GM12878 (cell line): ENCODE data around the gene LIG3. TPM values are rescaled to one million over a fixed set of nuclear protein-coding genes. Genes with fewer than 3 reads are reported as not detected.

Experiments used
- ATF7 ChIP-seq: fragments of 450-650 bp; IDR thresholded peaks from 2 replicates; pipeline ENCODE4 v1.6.1; 2016; ENCODE audit warnings: low read depth, mild to moderate bottlenecking
- BRCA1 ChIP-seq: IDR thresholded peaks from 2 replicates; pipeline ENCODE4 v1.6.1; 2011; ENCODE audit warnings: low read depth, low read length, improper control_type of control experiment
- CBX3 ChIP-seq: fragments of 200-600 bp; sonication (generic); IDR thresholded peaks from 2 replicates; pipeline ENCODE4 v1.6.1; 2016; ENCODE audit warnings: low read depth, borderline replicate concordance
- CREB1 ChIP-seq: IDR thresholded peaks from 2 replicates; pipeline ENCODE4 v1.6.1; 2012; ENCODE audit warnings: low read depth, mild to moderate bottlenecking, inconsistent platforms
- ETV6 ChIP-seq, 2 experiments: fragments of 450-650 bp in 1 of 2; IDR thresholded peaks in 1 of 2; conservative IDR thresholded peaks in 1 of 2; 2 replicates each; pipeline ENCODE4 v1.6.1; 2014; ENCODE audit warnings: antibody characterized with exemption in 1 of 2, borderline replicate concordance in 1 of 2, low read depth in 1 of 2, mild to moderate bottlenecking in 1 of 2, moderate library complexity in 1 of 2
- IKZF2 ChIP-seq, 2 experiments: fragments of 450-650 bp; IDR thresholded peaks; 2 replicates each; pipeline ENCODE4 v1.6.1; 2017; ENCODE audit warnings: mild to moderate bottlenecking in 2 of 2, moderate library complexity in 2 of 2
- MEF2A ChIP-seq: IDR thresholded peaks from 2 replicates; pipeline ENCODE4 v1.6.1; 2011; ENCODE audit warnings: low read depth, mild to moderate bottlenecking, low read length, moderate library complexity; ENCODE audit not compliant: insufficient read depth
- MTA2 ChIP-seq: fragments of 450-650 bp; IDR thresholded peaks from 2 replicates; pipeline ENCODE4 v1.6.1; 2016; ENCODE audit warnings: low read depth, mild to moderate bottlenecking, moderate library complexity
- RAD21 ChIP-seq: IDR thresholded peaks from 2 replicates; pipeline ENCODE4 v1.6.1; 2011; ENCODE audit warnings: mild to moderate bottlenecking, low read depth, low read length, moderate library complexity; ENCODE audit not compliant: insufficient read depth
- RB1 ChIP-seq: fragments of 450-650 bp; formaldehyde crosslinking; IDR thresholded peaks from 2 replicates; pipeline ENCODE4 v1.6.1; 2017; ENCODE audit warnings: mild to moderate bottlenecking, borderline replicate concordance
- RFX5 ChIP-seq: IDR thresholded peaks from 2 replicates; pipeline ENCODE4 v1.6.1; 2011; ENCODE audit warnings: low read depth, low read length, improper control_type of control experiment
- SMAD5 ChIP-seq: IDR thresholded peaks from 2 replicates; pipeline ENCODE4 v1.6.1; 2016; ENCODE audit warnings: antibody characterized with exemption, low read depth
- SMC3 ChIP-seq: IDR thresholded peaks from 2 replicates; pipeline ENCODE4 v1.6.1; 2011; ENCODE audit warnings: low read length, improper control_type of control experiment, borderline replicate concordance
- ZBED1 ChIP-seq: IDR thresholded peaks from 2 replicates; pipeline ENCODE4 v1.6.1; 2016; ENCODE audit warnings: borderline replicate concordance
- ZNF24 ChIP-seq: fragments of 450-650 bp; IDR thresholded peaks from 2 replicates; pipeline ENCODE4 v1.6.1; 2017; ENCODE audit warnings: antibody characterized with exemption, mild to moderate bottlenecking
- polyA plus RNA-seq, 11 experiments: library from polyadenylated mRNA; depleted of rRNA in 4 of 11; unstranded in 6 of 11; stranded (reverse) in 5 of 11; fragments of >200 nt; fragmentation: Nextera tagmentation in 4 of 11; fragmentation: Illumina TruSeq in 1 of 11; extraction: Ambion mirVana in 4 of 11; extraction: Trizol in 1 of 11; gene quantifications; 1 replicate in 1 of 11; 2 replicates in 10 of 11; pipeline versions ENCODE4 v1.2.1 to v1.2.3, GENCODE V29; 2011 to 2016; ENCODE audit warnings: inconsistent platforms in 2 of 11, missing spikeins in 2 of 11, low read depth in 1 of 11
- total RNA-seq, 4 experiments: library from RNA; depleted of rRNA in 3 of 4; stranded (reverse); fragments of >200 nt in 3 of 4; fragmentation: Illumina TruSeq in 1 of 4; extraction: Trizol in 1 of 4; gene quantifications; 2 replicates each; pipeline versions ENCODE4 v1.2.1 to v1.2.3, GENCODE V29; 2013 to 2021
- TF ChIP-seq, protein P1 (sequence below): fragments of 450-650 bp; formaldehyde crosslinking; IDR thresholded peaks from 2 replicates; pipeline ENCODE4 v1.4.0; 2022; ENCODE audit warnings: mild to moderate bottlenecking, moderate library complexity
- TF ChIP-seq, protein P2 (sequence below), 3 experiments: IDR thresholded peaks in 2 of 3; conservative IDR thresholded peaks in 1 of 3; 2 replicates each; pipeline ENCODE4 v1.5.1; 2011; ENCODE audit warnings: low read depth in 3 of 3, low read length in 3 of 3, mild to moderate bottlenecking in 3 of 3, control low read depth in 2 of 3, moderate library complexity in 2 of 3, inconsistent platforms in 1 of 3, mixed read lengths in 1 of 3; ENCODE audit not compliant: control insufficient read depth in 2 of 3, insufficient read depth in 1 of 3; ENCODE audit errors: extremely low read depth in 1 of 3
- TF ChIP-seq, protein P3 (sequence below): fragments of 450-650 bp; formaldehyde crosslinking; IDR thresholded peaks from 2 replicates; pipeline ENCODE4 v1.4.0; 2020; ENCODE audit warnings: mild to moderate bottlenecking, moderate library complexity
- TF ChIP-seq, protein P4 (sequence below): IDR thresholded peaks from 2 replicates; pipeline ENCODE4 v1.6.1; 2012; ENCODE audit warnings: low read depth, low read length, improper control_type of control experiment
- TF ChIP-seq, protein P5 (sequence below): IDR thresholded peaks from 2 replicates; pipeline ENCODE4 v1.6.1; 2012; ENCODE audit warnings: low read length, inconsistent platforms

LIG3 gene
- total and polyA plus RNA-seq, 10 of the 15 experiments (the other 5 are each of a cell fraction or from before 2014, with no cell fraction given) = 6.5 to 45.4 (median 31.0) TPM

DNA sequence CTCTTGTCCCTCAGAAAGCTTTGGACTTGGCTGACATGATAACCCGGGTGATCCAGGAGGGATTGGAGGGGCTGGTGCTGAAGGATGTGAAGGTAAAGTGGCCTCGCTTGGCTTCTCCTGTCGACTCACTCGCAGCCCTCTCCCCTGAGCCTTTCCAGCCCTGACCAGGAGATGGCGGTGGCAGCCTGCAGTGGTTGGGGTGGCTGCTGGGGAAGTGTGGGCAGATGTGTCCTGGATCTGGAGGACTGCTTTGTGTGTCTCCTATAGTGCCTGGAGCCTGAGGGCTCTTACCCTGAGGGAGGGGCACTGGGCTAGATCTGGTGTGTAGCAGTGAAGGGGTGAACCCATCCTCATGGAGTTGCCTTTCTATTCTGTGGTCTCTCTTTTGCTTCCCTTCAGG is 17.9 kb downstream of the LIG3 start (continued):
- TF ChIP-seq, protein P1, sequence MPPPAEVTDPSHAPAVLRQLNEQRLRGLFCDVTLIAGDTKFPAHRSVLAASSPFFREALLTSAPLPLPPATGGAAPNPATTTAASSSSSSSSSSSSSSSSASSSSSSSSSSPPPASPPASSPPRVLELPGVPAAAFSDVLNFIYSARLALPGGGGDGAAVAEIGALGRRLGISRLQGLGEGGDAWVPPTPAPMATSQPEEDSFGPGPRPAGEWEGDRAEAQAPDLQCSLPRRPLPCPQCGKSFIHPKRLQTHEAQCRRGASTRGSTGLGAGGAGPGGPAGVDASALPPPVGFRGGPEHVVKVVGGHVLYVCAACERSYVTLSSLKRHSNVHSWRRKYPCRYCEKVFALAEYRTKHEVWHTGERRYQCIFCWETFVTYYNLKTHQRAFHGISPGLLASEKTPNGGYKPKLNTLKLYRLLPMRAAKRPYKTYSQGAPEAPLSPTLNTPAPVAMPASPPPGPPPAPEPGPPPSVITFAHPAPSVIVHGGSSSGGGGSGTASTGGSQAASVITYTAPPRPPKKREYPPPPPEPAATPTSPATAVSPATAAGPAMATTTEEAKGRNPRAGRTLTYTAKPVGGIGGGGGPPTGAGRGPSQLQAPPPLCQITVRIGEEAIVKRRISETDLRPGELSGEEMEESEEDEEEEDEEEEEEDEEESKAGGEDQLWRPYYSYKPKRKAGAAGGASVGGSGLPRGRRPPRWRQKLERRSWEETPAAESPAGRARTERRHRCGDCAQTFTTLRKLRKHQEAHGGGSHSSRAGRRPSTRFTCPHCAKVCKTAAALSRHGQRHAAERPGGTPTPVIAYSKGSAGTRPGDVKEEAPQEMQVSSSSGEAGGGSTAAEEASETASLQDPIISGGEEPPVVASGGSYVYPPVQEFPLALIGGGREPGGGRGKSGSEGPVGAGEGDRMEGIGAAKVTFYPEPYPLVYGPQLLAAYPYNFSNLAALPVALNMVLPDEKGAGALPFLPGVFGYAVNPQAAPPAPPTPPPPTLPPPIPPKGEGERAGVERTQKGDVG (CRISPR knock-in tag) = no peak
- TF ChIP-seq SMC3 (peak; percentile 99), MEF2A (0 out of 2 replicates have a peak, but pooled peaks have one; percentile 15), CBX3 (no peak), ETV6 (conservative IDR thresholded peaks at IDR 0.05 in 1 of 2, IDR thresholded peaks at IDR 0.05 in 1 of 2; ENCODE audit: borderline replicate concordance in 1 of 2, low read depth in 1 of 2) (no peak), SMAD5 (no peak), MTA2 (no peak), BRCA1 (no peak), ZNF24 (no peak), ATF7 (no peak), IKZF2 (IDR thresholded peaks at IDR 0.05) (peak in 1 of 2 experiments; percentile 26; a peak in 2 of 4 replicates), ZBED1 (no peak), RFX5 (no peak), RAD21 (peak; percentile 99), RB1 (no peak), CREB1 (no peak)
- TF ChIP-seq, protein P2, sequence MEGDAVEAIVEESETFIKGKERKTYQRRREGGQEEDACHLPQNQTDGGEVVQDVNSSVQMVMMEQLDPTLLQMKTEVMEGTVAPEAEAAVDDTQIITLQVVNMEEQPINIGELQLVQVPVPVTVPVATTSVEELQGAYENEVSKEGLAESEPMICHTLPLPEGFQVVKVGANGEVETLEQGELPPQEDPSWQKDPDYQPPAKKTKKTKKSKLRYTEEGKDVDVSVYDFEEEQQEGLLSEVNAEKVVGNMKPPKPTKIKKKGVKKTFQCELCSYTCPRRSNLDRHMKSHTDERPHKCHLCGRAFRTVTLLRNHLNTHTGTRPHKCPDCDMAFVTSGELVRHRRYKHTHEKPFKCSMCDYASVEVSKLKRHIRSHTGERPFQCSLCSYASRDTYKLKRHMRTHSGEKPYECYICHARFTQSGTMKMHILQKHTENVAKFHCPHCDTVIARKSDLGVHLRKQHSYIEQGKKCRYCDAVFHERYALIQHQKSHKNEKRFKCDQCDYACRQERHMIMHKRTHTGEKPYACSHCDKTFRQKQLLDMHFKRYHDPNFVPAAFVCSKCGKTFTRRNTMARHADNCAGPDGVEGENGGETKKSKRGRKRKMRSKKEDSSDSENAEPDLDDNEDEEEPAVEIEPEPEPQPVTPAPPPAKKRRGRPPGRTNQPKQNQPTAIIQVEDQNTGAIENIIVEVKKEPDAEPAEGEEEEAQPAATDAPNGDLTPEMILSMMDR (IDR thresholded peaks at IDR 0.05 in 2 of 3, conservative IDR thresholded peaks at IDR 0.05 in 1 of 3; ENCODE audit: control insufficient read depth in 2 of 3, extremely low read depth in 1 of 3, insufficient read depth in 1 of 3, low read depth in 3 of 3, low read length in 3 of 3) = peak; percentile 94 to 97 (median 97); a peak in 5 of 6 replicates
- TF ChIP-seq, protein P3, sequence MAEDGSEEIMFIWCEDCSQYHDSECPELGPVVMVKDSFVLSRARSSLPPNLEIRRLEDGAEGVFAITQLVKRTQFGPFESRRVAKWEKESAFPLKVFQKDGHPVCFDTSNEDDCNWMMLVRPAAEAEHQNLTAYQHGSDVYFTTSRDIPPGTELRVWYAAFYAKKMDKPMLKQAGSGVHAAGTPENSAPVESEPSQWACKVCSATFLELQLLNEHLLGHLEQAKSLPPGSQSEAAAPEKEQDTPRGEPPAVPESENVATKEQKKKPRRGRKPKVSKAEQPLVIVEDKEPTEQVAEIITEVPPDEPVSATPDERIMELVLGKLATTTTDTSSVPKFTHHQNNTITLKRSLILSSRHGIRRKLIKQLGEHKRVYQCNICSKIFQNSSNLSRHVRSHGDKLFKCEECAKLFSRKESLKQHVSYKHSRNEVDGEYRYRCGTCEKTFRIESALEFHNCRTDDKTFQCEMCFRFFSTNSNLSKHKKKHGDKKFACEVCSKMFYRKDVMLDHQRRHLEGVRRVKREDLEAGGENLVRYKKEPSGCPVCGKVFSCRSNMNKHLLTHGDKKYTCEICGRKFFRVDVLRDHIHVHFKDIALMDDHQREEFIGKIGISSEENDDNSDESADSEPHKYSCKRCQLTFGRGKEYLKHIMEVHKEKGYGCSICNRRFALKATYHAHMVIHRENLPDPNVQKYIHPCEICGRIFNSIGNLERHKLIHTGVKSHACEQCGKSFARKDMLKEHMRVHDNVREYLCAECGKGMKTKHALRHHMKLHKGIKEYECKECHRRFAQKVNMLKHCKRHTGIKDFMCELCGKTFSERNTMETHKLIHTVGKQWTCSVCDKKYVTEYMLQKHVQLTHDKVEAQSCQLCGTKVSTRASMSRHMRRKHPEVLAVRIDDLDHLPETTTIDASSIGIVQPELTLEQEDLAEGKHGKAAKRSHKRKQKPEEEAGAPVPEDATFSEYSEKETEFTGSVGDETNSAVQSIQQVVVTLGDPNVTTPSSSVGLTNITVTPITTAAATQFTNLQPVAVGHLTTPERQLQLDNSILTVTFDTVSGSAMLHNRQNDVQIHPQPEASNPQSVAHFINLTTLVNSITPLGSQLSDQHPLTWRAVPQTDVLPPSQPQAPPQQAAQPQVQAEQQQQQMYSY (CRISPR knock-in tag) = no peak
- TF ChIP-seq, protein P4, sequence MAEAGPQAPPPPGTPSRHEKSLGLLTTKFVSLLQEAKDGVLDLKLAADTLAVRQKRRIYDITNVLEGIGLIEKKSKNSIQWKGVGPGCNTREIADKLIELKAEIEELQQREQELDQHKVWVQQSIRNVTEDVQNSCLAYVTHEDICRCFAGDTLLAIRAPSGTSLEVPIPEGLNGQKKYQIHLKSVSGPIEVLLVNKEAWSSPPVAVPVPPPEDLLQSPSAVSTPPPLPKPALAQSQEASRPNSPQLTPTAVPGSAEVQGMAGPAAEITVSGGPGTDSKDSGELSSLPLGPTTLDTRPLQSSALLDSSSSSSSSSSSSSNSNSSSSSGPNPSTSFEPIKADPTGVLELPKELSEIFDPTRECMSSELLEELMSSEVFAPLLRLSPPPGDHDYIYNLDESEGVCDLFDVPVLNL = no peak
- TF ChIP-seq, protein P5, sequence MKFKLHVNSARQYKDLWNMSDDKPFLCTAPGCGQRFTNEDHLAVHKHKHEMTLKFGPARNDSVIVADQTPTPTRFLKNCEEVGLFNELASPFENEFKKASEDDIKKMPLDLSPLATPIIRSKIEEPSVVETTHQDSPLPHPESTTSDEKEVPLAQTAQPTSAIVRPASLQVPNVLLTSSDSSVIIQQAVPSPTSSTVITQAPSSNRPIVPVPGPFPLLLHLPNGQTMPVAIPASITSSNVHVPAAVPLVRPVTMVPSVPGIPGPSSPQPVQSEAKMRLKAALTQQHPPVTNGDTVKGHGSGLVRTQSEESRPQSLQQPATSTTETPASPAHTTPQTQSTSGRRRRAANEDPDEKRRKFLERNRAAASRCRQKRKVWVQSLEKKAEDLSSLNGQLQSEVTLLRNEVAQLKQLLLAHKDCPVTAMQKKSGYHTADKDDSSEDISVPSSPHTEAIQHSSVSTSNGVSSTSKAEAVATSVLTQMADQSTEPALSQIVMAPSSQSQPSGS = no peak
